IMR-90 (cell line): ENCODE measurements around the gene TRIM24. TPM values are rescaled to one million over a fixed set of nuclear protein-coding genes. Genes with fewer than 3 reads are reported as not detected.

Source experiments
- ATAC-seq: fragments of 200-7000 bp; cut with Tn5 transposase; 2 replicates; pipeline ENCODE4 v1.9.1; 2020; ENCODE audit warnings: low read depth, mild to moderate bottlenecking, moderate library complexity
- BruUV-seq: library from RNA; stranded (reverse); fragments of 400-500 nt; replicated peaks from 2 replicates; lab custom pipeline; 2021; lab: Mats Ljungman, UMichigan
- CTCF ChIA-PET: fragments of 300-600 bp; formaldehyde crosslinking; extraction: SDS; loops from one replicate; lab custom pipeline; 2021; ENCODE audit warnings: antibody characterized with exemption; lab: Yijun Ruan, JAX
- POLR2A ChIA-PET: fragments of 300-600 bp; sonication (Branson Sonifier 250); formaldehyde crosslinking; loops from one replicate; lab custom pipeline; 2022; ENCODE audit warnings: antibody characterized with exemption; ENCODE audit not compliant: unreplicated experiment; lab: Charles Lee
- DNase-seq: peaks from one replicate; pipeline ENCODE4 v3.0.0; 2013
- H2AFZ ChIP-seq: replicated peaks from 2 replicates; pipeline ENCODE3; 2013; ENCODE audit warnings: low read length, mild to moderate bottlenecking; ENCODE audit not compliant: poor library complexity
- H2AK5ac ChIP-seq: 2 replicates; pipeline ENCODE4 v1.6.1; 2013; ENCODE audit warnings: low read depth, low read length, inconsistent platforms
- H2AK9ac ChIP-seq: replicated peaks from 2 replicates; pipeline ENCODE3; 2013; ENCODE audit warnings: mild to moderate bottlenecking, low read depth, low read length, moderate library complexity; ENCODE audit not compliant: poor library complexity
- H2BK120ac ChIP-seq: 2 replicates; pipeline ENCODE4 v1.6.1; 2013; ENCODE audit warnings: low read depth, low read length, inconsistent platforms
- H2BK15ac ChIP-seq: 3 replicates; pipeline ENCODE4 v1.6.1; 2013; ENCODE audit warnings: low read depth, low read length, inconsistent platforms
- H2BK20ac ChIP-seq: 2 replicates; pipeline ENCODE4 v1.6.1; 2013; ENCODE audit warnings: low read depth, mild to moderate bottlenecking, inconsistent platforms, low read length, moderate library complexity
- H2BK5ac ChIP-seq: 2 replicates; pipeline ENCODE4 v1.6.1; 2013; ENCODE audit warnings: mild to moderate bottlenecking, low read depth, low read length, inconsistent platforms; ENCODE audit not compliant: poor library complexity, severe bottlenecking
- H3K14ac ChIP-seq: replicated peaks from 2 replicates; pipeline ENCODE4 v1.6.1; 2013; ENCODE audit warnings: low read depth, low read length, inconsistent platforms
- H3K18ac ChIP-seq: 2 replicates; pipeline ENCODE4 v1.6.1; 2013; ENCODE audit warnings: low read depth, low read length, control low read depth
- H3K23ac ChIP-seq: 2 replicates; pipeline ENCODE4 v1.6.1; 2013; ENCODE audit warnings: low read depth, low read length, inconsistent platforms
- H3K27ac ChIP-seq: 2 replicates; pipeline ENCODE4 v1.5.1; 2013; ENCODE audit warnings: mild to moderate bottlenecking, control low read depth, low read length; ENCODE audit not compliant: insufficient read depth
- H3K27me3 ChIP-seq: 2 replicates; pipeline ENCODE4 v1.6.1; 2013; ENCODE audit warnings: low read length; ENCODE audit not compliant: control insufficient read depth, insufficient read depth
- H3K36me3 ChIP-seq: 2 replicates; pipeline ENCODE4 v1.6.1; 2013; ENCODE audit warnings: low read length, mixed read lengths; ENCODE audit not compliant: control insufficient read depth, insufficient read depth
- H3K4ac ChIP-seq: 2 replicates; pipeline ENCODE4 v1.6.1; 2013; ENCODE audit warnings: low read depth, low read length, inconsistent platforms
- H3K4me1 ChIP-seq: 2 replicates; pipeline ENCODE4 v1.6.1; 2013; ENCODE audit warnings: low read length, mixed read lengths; ENCODE audit not compliant: control insufficient read depth, insufficient read depth
- H3K4me2 ChIP-seq: 2 replicates; pipeline ENCODE4 v1.6.1; 2013; ENCODE audit warnings: low read depth, mild to moderate bottlenecking, control low read depth, low read length, moderate library complexity
- H3K4me3 ChIP-seq: 2 replicates; pipeline ENCODE4 v1.5.1; 2013; ENCODE audit warnings: low read depth, mild to moderate bottlenecking, control low read depth, low read length, moderate library complexity; ENCODE audit not compliant: insufficient read depth
- H3K56ac ChIP-seq: 2 replicates; pipeline ENCODE4 v1.6.1; 2013; ENCODE audit warnings: low read length, inconsistent platforms; ENCODE audit not compliant: insufficient read depth; ENCODE audit errors: extremely low read depth
- H3K79me1 ChIP-seq, 2 experiments: 2 replicates each; pipeline ENCODE4 v1.6.1; 2013; ENCODE audit warnings: low read length in 2 of 2, inconsistent platforms in 1 of 2, low read depth in 1 of 2
- H3K9ac ChIP-seq: 2 replicates; pipeline ENCODE4 v1.6.1; 2013; ENCODE audit warnings: low read depth, low read length, control low read depth
- H3K9me1 ChIP-seq: 2 replicates; pipeline ENCODE4 v1.6.1; 2013; ENCODE audit warnings: low read length, inconsistent platforms; ENCODE audit not compliant: insufficient read depth
- H3K9me3 ChIP-seq: 2 replicates; pipeline ENCODE4 v1.6.1; 2013; ENCODE audit warnings: low read length; ENCODE audit not compliant: control insufficient read depth, insufficient read depth
- H4K20me1 ChIP-seq: 2 replicates; pipeline ENCODE4 v1.6.1; 2013; ENCODE audit warnings: low read length, inconsistent platforms; ENCODE audit not compliant: insufficient read depth
- H4K5ac ChIP-seq: 2 replicates; pipeline ENCODE4 v1.6.1; 2013; ENCODE audit warnings: mild to moderate bottlenecking, low read depth, low read length, control low read depth
- H4K8ac ChIP-seq, 2 experiments: 2 replicates each; pipeline ENCODE4 v1.6.1; 2013; ENCODE audit warnings: low read depth in 2 of 2, low read length in 2 of 2, control low read depth in 1 of 2, inconsistent platforms in 1 of 2
- H4K91ac ChIP-seq: 2 replicates; pipeline ENCODE4 v1.6.1; 2013; ENCODE audit warnings: low read depth, low read length, inconsistent platforms; ENCODE audit not compliant: insufficient read depth
- BHLHE40 ChIP-seq: fragments of 150-350 bp; IDR thresholded peaks from 2 replicates; pipeline ENCODE4 v1.6.1; 2016; ENCODE audit warnings: mild to moderate bottlenecking, low read depth, low read length
- CEBPB ChIP-seq: IDR thresholded peaks from 2 replicates; pipeline ENCODE4 v1.6.1; 2012; ENCODE audit warnings: low read depth, low read length, improper control_type of control experiment
- CHD1 ChIP-seq: IDR thresholded peaks from 2 replicates; pipeline ENCODE4 v1.6.1; 2012; ENCODE audit warnings: low read depth, low read length, improper control_type of control experiment
- FOS ChIP-seq: fragments of 150-350 bp; IDR thresholded peaks from 2 replicates; pipeline ENCODE4 v1.6.1; 2016; ENCODE audit warnings: low read depth, low read length
- MAFK ChIP-seq: IDR thresholded peaks from 2 replicates; pipeline ENCODE4 v1.6.1; 2012; ENCODE audit warnings: low read depth, low read length, improper control_type of control experiment
- MAZ ChIP-seq: IDR thresholded peaks from 2 replicates; pipeline ENCODE4 v1.6.1; 2012; ENCODE audit warnings: low read depth, mild to moderate bottlenecking, low read length, improper control_type of control experiment, moderate library complexity, borderline replicate concordance
- MXI1 ChIP-seq: IDR thresholded peaks from 2 replicates; pipeline ENCODE4 v1.6.1; 2012; ENCODE audit warnings: low read depth, mild to moderate bottlenecking, low read length, moderate library complexity, borderline replicate concordance
- NFE2L2 ChIP-seq: fragments of 150-350 bp; IDR thresholded peaks from 2 replicates; pipeline ENCODE4 v1.6.1; 2016; ENCODE audit warnings: low read depth, mild to moderate bottlenecking, low read length
- POLR2A ChIP-seq: IDR thresholded peaks from 2 replicates; pipeline ENCODE4 v1.6.1; 2012; ENCODE audit warnings: mild to moderate bottlenecking, low read depth, low read length
- RAD21 ChIP-seq: IDR thresholded peaks from 2 replicates; pipeline ENCODE4 v1.6.1; 2012; ENCODE audit warnings: low read length, improper control_type of control experiment
- RCOR1 ChIP-seq: IDR thresholded peaks from 2 replicates; pipeline ENCODE4 v1.6.1; 2012; ENCODE audit warnings: mild to moderate bottlenecking, low read length, improper control_type of control experiment; ENCODE audit not compliant: insufficient replicate concordance
- RFX5 ChIP-seq: IDR thresholded peaks from 2 replicates; pipeline ENCODE4 v1.8.0; 2012; ENCODE audit warnings: low read depth, mild to moderate bottlenecking, low read length, moderate library complexity
- SMC3 ChIP-seq: fragments of 150-350 bp; IDR thresholded peaks from 2 replicates; pipeline ENCODE4 v1.6.1; 2016; ENCODE audit warnings: low read depth, mild to moderate bottlenecking, antibody characterized with exemption, low read length, moderate library complexity
- whole genome bisulfite sequencing, 2 experiments: methylation state at CpG; one replicate each; pipeline versions ENCODE4 v1.1.5 to v1.1.7; 2013; ENCODE audit warnings: missing lambda C conversion rate in 2 of 2; ENCODE audit not compliant: insufficient read length in 1 of 2; ENCODE audit errors: extremely low coverage in 2 of 2; 5-methylcytosine and 5-hydroxymethylcytosine counted together
- dilution Hi-C: fragments of 300-500 bp; cut with HindIII; formaldehyde crosslinking; loops from one replicate; pipeline ENCODE4 v1.14.3; 2018; ENCODE audit warnings: low sequenced_read_pairs; ENCODE audit not compliant: unreplicated experiment
- in situ Hi-C: fragments of 300-500 bp; cut with MboI; formaldehyde crosslinking; loops from 3 replicates; pipeline ENCODE4 v1.14.3; 2019; ENCODE audit warnings: low sequenced_read_pairs, inconsistent platforms, mixed read lengths
- intact Hi-C: fragments of 100-400 bp; cut with micrococcal nuclease; formaldehyde crosslinking; loops from 2 replicates; pipeline ENCODE4 v1.10.0; 2022
- polyA plus RNA-seq, 3 experiments: library from polyadenylated mRNA; depleted of rRNA; stranded (reverse); fragments of >200 nt; gene quantifications; 2 replicates each; pipeline ENCODE4 v1.2.3, GENCODE V29; 2012; ENCODE audit warnings: low replicate concordance in 1 of 3
- total RNA-seq: library from RNA; depleted of rRNA; stranded (reverse); fragments of >200 nt; gene quantifications from 2 replicates; pipeline ENCODE4 v1.2.3, GENCODE V29; 2012
- TF ChIP-seq, protein P1 (sequence below): conservative IDR thresholded peaks from 2 replicates; pipeline ENCODE4 v1.5.1; 2012; ENCODE audit warnings: mild to moderate bottlenecking, low read depth, low read length, improper control_type of control experiment
- TF ChIP-seq, protein P2 (sequence below): fragments of 150-350 bp; IDR thresholded peaks from 2 replicates; pipeline ENCODE4 v1.6.1; 2016; ENCODE audit warnings: low read depth, mild to moderate bottlenecking, low read length, moderate library complexity, borderline replicate concordance
- TF ChIP-seq, protein P3 (sequence below): fragments of 150-350 bp; IDR thresholded peaks from 2 replicates; pipeline ENCODE4 v1.6.1; 2017; ENCODE audit warnings: mild to moderate bottlenecking, antibody characterized with exemption, low read length, low read depth

Gene TRIM24
- total and polyA plus RNA-seq, 2 of the 4 experiments (the other 2 are of a cell fraction) = 4.1 to 5.7 TPM

DNA sequence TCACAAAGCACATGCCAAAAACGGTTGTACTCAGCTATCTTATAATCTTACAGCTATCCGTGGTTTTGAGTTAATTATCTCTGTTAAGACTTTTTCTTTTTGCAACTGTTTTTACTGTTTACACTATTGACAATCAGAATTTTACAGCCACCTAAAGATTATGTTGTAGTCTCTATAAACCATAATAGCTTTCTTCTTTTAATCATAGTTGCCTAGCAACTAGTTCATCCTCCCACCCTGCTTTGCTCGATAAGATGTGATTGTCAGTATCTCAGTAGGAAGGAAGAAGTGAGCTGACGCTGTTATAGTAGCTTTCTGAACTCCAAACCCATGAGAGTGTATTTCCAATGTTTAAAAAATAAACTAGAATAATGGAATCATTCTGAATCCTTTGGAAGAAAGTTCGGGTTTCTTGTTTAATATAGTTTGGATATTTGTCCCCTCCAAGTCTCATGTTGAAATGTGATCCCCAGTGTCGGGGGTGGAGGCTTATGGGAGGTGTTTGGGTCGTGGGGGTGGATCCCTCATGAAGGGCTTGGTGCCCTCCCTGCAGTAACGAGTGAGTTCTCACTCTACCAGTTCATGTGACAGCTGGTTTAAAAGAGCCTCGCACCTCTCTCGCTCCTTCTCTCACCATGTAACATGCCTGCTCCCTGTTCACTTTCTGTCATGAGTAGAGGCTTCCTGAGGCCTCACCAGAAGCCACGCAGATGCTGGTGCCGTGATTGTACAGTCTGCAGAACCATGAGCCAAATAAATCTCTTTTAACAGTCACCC lies 173.0 kb downstream of the TRIM24 start:
- no CpG with 5 or more reads among the region's 12 CpGs for WGBS, 2 experiments
- H4K5ac ChIP-seq = no peak overlapping the region
- H3K14ac ChIP-seq = no peak overlapping the region
- H3K9me1 ChIP-seq = no peaks in the 10 kb centered on the region
- no peak overlapping the region for H2BK20ac ChIP-seq
- CTCF ChIA-PET = no interaction called here
- no peak overlapping the region for H3K27ac ChIP-seq
- no peak overlapping the region for H3K4me3 ChIP-seq
- intact Hi-C loops = no loop called here
- no peak overlapping the region for H3K4me2 ChIP-seq
- no peak overlapping the region for H3K4ac ChIP-seq
- no peak overlapping the region for H2BK15ac ChIP-seq
- H2AFZ ChIP-seq = no peak overlapping the region
- POLR2A ChIA-PET = no interaction called here
- no peak for ATAC-seq
- H3K4me1 ChIP-seq = no peaks in the 10 kb centered on the region
- H3K18ac ChIP-seq = no peak overlapping the region
- no peaks in the 10 kb centered on the region for H4K20me1 ChIP-seq
- no peak overlapping the region for H2AK9ac ChIP-seq
- H3K56ac ChIP-seq = no peak overlapping the region
- in situ Hi-C loops = no loop called here
- no peak overlapping the region for H2BK120ac ChIP-seq
- no peak overlapping the region for H3K23ac ChIP-seq
- H3K9me3 ChIP-seq = peaks cover 4% of the 10 kb centered on the region; the same call in 1 of the 2 replicates
- BruUV-seq = no TSS peak
- no peaks in the 10 kb centered on the region for H3K36me3 ChIP-seq
- H2AK5ac ChIP-seq = no peak overlapping the region
- DNase-seq = no peak
- no peak overlapping the region for H2BK5ac ChIP-seq
- no peaks in the 10 kb centered on the region for H3K79me1 ChIP-seq
- dilution Hi-C loops = no loop called here
- H3K27me3 ChIP-seq = no peaks in the 10 kb centered on the region
- H3K9ac ChIP-seq = no peak overlapping the region
- no peak overlapping the region for H4K91ac ChIP-seq
- H4K8ac ChIP-seq = no peak overlapping the region
- no peak for TF ChIP-seq MXI1
- TF ChIP-seq, protein P1, sequence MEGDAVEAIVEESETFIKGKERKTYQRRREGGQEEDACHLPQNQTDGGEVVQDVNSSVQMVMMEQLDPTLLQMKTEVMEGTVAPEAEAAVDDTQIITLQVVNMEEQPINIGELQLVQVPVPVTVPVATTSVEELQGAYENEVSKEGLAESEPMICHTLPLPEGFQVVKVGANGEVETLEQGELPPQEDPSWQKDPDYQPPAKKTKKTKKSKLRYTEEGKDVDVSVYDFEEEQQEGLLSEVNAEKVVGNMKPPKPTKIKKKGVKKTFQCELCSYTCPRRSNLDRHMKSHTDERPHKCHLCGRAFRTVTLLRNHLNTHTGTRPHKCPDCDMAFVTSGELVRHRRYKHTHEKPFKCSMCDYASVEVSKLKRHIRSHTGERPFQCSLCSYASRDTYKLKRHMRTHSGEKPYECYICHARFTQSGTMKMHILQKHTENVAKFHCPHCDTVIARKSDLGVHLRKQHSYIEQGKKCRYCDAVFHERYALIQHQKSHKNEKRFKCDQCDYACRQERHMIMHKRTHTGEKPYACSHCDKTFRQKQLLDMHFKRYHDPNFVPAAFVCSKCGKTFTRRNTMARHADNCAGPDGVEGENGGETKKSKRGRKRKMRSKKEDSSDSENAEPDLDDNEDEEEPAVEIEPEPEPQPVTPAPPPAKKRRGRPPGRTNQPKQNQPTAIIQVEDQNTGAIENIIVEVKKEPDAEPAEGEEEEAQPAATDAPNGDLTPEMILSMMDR = no peak
- no peak for TF ChIP-seq POLR2A
- no peak for TF ChIP-seq SMC3
- TF ChIP-seq RCOR1 = no peak
- no peak for TF ChIP-seq RFX5
- TF ChIP-seq CHD1 = no peak
- TF ChIP-seq, protein P2, sequence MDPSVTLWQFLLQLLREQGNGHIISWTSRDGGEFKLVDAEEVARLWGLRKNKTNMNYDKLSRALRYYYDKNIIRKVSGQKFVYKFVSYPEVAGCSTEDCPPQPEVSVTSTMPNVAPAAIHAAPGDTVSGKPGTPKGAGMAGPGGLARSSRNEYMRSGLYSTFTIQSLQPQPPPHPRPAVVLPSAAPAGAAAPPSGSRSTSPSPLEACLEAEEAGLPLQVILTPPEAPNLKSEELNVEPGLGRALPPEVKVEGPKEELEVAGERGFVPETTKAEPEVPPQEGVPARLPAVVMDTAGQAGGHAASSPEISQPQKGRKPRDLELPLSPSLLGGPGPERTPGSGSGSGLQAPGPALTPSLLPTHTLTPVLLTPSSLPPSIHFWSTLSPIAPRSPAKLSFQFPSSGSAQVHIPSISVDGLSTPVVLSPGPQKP = no peak
- TF ChIP-seq MAZ = no peak
- TF ChIP-seq FOS = no peak
- TF ChIP-seq, protein P3, sequence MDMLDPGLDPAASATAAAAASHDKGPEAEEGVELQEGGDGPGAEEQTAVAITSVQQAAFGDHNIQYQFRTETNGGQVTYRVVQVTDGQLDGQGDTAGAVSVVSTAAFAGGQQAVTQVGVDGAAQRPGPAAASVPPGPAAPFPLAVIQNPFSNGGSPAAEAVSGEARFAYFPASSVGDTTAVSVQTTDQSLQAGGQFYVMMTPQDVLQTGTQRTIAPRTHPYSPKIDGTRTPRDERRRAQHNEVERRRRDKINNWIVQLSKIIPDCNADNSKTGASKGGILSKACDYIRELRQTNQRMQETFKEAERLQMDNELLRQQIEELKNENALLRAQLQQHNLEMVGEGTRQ = no peak
- no peak for TF ChIP-seq MAFK
- TF ChIP-seq CEBPB = no peak
- TF ChIP-seq RAD21 = no peak
- no peak for TF ChIP-seq NFE2L2
- TF ChIP-seq BHLHE40 = no peak
